HuH-7 (cell line): Measurements from ENCODE around the gene ATXN7L1.
A peak's percentile ranks its signal among the peaks of the same experiment; 100 is the strongest.

Experiments used
- DNase-seq: peaks from one replicate; pipeline ENCODE4 v3.0.0; 2011; ENCODE audit warnings: low spot score

ATXN7L1 gene

DNA sequence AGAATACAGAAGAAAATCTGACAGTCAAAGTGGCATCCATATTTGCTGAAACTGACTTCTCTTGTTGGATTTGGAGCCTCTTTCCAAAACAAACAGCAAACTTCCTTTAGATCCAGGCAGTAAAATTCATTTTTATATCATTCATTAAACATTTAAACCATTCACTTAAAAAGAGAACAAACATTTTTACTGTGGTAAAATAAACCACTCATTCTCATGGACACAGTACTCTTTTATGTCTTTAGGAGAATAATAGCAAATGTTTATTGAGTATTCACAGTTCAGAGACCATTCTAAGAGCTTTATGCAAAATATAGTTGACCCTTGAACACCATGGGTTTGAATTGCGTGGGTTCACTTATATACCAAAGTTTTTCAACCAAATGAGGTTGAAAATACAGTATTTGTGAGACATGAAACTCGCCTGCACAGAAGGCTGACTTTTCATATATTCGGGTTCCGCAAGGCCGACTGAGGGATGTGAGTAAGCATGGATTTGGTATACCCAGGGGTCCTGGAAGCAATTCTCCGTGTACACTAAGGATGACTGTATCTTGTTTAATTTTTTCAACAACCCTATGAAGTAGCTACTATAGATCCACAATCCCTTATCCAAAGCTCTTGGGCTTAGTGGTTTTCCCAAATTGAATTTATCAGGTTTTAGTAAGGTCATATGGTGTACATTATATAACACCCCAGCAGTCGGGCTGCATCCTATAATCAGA is 49.1 kb downstream of the ATXN7L1 start:
- no peak for DNase-seq

DNA sequence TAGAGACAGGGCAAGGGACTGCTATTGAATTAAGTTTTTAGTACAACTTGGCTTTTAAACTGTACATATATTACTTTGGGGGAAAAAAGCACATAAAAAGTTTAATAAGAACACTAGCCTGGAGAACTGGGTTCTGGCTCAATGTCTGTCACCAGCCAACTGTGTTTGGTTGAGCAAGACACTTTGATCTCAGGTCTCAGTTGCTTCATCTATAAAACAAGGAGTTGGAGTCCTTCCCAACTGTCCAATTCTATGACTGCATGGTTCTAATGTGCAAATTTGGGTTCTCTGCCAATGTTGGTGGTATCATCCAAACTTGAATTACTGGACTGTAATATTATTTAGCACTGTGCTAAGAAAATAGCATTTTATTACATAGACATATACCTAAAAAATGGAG is 50.3 kb downstream of the ATXN7L1 start:
- DNase-seq, result no peak

DNA sequence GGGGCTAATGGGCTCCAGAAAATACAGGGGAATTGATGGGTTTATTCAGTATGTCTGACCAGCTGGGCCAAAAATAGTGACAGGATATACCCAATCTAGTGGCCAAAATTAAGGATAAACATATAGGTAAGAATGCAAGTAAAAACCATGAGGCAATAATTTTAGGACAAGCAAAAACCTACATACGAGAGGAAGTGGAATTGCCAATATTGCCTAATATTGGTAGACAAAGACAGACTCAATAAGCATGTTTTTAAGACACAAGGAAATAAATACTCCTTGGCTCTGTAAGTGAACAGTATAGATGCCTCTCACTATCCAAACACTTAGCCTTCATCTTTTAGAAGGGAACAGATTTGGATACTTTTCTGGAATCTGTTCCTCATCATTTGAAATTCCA is 51.0 kb downstream of the ATXN7L1 start:
- no peak for DNase-seq

DNA sequence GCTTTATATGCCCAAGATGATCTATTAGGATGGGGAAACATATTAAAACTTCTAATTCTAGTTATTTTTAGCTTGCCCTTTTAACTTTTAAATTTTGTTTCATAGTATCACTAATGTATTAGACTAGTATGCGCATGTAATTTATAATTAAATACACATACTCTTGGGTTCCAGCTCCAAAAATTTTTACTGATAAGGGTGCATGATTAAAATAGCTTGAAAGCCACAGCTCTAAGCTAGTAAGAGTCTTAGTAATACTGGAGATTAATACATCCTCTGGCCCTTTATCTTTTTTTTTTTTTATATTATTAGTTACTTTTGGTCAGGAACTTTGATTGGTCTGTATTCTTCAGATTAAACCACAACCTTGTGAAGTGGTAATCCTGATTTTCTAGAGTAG is 53.6 kb downstream of the ATXN7L1 start:
- DNase-seq, result no peak

DNA sequence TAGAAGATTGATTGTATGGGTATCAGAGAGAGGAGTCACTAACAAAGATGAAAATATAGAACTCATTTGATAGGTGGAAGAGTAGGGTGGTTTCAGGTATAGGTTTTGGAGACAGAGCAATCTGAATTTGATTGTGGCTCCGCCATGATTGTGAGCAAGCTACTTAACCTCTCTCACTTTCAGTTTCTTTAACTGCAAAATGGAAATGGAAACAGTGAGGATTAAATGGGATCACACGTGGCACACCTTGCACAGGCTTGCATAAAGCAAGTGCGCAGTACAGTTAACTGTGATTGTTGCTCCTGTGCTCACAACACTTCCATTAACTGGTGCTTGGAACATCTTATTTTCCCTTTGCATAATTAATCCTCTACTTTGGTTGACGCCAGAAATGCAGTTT is 54.9 kb downstream of the ATXN7L1 start:
- no peak for DNase-seq

DNA sequence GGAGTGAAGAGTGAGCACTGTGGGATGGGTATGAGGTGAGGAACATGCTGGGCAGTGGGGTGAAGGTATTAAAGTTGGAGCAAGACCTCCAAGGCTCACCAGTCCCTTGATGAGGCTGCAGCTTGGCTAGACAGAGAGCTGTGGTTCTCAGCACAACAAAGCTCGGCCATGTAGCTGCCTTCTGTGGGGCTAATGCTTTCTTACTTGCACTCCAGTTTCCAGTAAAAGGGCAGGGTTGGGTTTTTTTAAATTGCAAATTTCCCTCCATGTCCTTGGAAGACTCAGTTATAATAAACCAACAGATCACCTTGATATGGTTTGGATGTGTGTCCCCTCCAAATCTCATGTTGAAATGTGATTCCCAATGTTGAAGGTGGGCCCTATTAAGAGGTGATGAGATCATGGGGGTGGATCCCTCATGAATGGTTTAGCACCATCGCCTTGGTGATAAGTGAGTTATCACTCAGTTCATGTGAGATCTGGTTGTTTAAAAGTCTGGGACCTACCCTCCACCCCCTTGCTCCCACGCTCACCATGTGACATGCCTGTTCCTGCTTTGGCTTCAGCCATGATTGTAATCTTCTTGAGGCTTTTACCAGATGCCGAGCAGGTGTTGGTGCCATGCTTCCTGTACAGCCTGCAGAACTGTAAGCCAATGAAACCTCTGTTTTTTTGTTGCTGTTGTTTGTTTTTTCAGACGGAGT is 55.9 kb downstream of the ATXN7L1 start:
- DNase-seq, result no peak

DNA sequence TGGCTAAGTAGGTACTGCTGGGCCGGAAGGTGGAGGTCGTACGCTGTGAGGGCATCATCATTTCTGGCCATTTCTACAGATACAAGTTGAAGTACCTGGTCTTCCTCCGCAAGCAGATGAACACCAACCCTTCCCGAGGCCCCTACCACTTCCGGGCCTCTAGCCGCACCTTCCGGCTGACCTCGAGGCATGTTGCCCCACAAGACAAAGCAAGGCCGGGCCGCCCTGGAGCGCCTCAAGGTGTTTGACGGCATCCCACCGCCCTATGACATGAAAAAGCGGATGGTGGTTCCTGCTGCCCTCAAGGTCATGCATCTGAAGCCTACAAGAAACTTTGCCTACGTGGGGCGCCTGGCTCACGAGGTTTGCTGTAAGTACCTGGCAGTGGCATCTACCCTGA is 56.8 kb downstream of the ATXN7L1 start:
- DNase-seq, result no peak

DNA sequence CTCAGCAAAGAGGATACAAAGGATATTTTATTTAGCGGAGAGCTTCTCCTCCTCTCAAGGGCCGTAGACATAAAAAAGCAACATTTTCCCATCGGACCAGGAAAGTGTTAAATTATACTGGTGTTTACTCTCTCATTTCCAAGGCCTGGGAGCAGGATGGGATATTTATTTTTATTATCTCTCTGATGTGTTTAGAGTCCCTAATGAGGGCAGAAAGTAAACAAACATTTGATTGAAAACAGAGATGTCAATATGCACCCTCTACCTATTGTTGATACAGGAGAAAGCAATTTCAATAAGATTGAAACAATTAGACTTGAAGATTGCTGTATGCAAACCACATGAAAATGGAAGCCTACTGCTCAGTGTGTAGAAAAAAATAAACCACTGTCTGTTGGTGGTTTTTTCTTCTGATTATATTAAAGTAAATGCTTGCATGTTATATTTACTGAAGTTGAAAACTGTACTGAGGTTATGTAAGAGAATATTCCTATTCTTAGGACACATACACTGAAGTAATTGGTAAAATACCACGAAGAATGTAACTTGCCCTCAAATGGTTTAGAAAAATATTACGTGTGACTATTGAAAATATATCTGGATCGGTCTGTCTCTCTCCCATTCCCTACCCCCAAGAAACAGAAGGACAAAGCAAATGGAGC is 59.3 kb downstream of the ATXN7L1 start:
- no peak for DNase-seq

DNA sequence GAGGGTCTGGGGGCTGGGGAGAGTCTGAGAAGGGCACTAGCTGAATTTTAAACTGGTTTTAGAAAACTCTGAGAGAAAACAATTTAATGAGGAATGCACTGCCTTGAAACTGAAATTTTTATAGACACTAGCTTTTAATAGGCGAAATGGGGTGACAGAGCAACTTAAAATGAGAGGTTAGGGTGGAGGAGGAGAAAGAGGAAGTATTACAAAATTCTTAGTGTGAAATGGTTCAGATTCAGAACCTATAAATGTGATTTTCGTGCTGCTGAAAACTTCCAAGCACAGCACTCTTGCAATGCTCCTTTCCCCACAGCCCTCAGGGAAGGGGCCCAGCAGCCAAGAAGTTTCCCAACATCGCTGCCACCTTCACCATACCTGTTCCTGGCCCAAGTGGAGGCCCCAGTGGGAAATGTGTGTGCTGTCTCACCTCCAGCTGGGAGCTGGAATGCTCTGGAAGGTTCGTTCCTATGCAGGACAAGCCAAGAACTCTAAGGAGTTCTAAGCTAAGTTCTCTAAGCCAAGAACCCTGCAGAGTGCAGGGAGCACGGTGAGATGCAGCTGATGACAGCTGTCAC is 60.0 kb downstream of the ATXN7L1 start:
- no peak for DNase-seq

DNA sequence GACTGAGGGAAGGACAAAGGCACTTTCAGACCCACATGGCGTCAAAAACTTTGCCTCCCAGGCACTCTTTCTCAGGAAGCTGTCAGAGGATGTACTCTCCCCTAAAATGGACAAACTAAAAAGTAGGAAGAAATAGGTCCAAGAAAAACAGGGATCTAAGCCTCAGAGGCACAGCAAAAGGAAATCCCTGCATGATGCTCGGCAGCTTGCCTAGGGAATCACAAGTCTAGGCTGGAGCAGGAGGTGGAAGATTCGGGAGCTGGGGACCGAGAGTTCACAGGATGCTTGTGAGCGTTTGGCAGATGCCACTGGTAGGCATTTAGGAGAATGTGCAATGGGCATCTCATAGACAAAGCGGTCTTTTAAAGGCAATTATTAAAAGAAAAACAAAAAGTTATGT is 60.8 kb downstream of the ATXN7L1 start:
- DNase-seq, result no peak

DNA sequence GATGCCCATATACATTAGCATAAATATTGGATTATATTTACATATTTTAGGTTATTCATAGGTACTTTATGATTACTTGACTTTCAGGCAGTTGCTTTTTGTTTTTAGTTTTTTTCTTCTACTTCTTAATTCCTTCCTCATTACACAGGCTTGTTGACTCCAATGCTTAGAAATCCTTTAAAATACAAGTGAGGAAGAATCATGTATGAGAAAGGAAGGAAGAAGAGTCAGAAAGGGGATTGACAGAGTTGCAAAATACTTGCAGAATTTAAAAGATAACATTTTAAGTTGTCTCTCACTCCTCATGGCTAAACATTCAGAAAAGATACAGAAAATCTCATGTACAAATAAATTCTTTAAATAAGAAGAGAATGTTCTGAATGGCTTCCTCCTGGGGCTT is 61.9 kb downstream of the ATXN7L1 start:
- no peak for DNase-seq

DNA sequence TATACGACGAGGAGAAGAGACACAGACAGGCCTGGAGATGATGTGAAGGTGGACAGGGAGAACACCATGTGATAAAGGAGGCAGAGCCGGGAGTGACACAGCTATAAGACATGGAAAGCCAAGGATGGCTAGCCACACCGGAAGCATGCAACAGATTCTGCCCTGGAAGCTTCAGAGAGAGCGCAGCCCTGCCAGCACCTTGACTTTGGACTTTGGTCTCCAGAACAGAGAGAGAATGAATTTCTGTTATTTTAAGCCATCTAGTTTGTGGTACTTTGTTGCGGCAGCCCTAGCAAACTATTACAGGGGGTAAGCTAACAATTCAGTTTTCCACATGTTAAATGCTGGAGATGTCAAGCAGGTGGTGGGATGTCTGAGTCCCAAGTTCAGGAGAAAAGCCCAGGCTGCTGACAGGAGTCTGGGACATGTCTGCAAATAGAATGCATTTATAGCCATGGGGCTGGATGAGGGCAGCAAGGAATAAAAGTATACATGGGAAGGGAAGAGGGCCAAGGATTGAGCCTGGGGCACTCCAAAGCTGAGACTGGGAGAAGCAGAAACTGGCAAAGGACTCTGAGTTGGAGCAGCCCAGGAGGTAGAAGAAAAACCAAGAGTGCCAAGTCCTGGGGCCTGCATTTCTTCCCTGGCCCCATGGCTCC is 65.1 kb downstream of the ATXN7L1 start:
- DNase-seq, result no peak

DNA sequence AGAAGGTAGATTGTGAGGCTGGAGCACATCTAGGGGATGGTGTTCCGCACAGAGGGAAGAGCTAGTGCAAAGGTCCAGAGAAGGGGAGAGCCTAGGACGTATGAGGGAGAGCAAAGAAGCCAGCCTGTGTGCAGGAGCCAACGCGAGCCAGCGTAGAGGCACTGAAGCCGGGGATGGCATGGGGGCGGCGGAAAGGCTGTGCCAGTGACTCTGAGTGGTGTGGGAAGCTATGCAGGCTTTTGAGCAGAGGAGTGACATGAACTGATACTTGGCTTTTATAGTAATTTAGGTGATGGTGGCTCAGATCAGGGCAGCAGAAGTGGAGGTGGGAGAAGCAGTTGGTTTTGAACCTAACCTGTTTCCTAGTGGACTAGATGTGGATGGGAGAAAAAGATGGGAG is 65.8 kb downstream of the ATXN7L1 start:
- DNase-seq, result no peak

DNA sequence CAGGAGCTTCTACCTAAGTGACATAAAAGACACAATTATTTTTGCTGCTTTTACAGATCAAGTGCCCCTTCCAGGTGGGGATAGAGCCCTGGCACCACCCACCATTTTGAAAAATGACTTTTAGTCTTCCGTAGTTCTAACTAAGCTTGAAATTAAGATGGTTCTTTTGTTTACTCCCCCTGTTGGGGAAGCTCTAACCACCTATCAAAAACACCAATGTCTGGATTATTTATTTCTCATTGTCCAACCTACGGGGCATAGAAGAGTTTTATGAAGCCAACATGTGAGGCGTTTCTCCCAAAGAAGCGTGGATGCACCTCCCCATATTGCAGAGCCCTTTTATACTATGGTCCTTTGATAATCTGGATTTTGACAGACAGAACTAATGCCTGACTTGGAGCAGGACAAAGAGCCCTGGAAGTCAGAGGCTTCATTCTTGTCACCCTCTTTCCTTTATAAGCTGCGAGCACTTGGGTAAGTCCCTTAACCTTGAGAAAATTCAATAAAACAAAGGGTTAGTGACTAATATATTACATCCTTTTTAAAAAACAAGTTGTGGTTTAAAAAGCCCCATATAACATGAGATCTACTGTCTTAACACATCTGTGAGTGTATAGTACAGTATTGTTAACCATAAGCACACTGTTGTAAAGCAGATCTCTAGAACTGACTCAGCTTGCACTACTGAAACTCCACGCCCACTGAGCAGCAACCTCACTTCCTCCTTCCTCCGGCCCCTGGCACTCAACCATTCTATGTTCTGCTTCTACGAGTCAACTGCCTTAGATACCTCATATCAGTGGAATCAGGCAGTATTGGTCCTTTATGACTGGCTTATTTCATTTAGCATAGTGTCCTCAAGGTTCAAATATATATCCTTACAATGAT is 67.5 kb downstream of the ATXN7L1 start:
- no peak for DNase-seq

DNA sequence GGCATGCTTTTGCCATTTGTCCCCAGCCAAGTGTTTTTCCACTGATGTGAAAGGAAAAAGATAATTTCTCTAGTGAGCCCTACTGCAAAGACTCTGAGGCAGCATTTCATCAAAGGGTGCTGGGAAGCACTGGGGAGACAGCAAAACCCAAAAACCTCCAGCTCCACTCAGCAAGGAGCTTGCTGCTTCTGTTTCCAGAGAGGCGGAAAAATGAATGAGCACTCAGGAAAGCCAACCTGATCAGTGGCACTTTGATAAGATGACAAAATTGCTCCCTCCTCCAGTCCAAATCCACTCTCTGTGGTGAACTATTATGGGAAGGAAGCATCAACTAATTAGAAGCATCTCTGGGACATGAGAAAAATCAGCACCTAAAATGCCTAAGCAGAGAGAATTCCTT is 68.2 kb downstream of the ATXN7L1 start:
- no peak for DNase-seq

DNA sequence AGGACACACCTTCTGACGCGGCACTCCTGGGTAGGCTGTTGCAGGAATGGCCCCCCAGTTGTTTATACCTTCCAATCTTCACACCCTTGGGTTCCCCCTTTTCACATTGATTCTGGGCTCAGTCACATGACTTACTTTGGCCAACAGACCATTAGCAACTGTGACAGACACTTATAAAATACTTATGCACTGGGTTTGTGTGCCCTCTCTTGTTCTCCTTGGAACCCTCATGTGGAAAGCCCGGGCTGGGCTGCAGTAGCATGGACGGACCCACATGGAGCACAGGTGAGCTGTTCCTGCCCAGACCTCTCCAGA is 69.0 kb downstream of the ATXN7L1 start:
- DNase-seq, result no peak

DNA sequence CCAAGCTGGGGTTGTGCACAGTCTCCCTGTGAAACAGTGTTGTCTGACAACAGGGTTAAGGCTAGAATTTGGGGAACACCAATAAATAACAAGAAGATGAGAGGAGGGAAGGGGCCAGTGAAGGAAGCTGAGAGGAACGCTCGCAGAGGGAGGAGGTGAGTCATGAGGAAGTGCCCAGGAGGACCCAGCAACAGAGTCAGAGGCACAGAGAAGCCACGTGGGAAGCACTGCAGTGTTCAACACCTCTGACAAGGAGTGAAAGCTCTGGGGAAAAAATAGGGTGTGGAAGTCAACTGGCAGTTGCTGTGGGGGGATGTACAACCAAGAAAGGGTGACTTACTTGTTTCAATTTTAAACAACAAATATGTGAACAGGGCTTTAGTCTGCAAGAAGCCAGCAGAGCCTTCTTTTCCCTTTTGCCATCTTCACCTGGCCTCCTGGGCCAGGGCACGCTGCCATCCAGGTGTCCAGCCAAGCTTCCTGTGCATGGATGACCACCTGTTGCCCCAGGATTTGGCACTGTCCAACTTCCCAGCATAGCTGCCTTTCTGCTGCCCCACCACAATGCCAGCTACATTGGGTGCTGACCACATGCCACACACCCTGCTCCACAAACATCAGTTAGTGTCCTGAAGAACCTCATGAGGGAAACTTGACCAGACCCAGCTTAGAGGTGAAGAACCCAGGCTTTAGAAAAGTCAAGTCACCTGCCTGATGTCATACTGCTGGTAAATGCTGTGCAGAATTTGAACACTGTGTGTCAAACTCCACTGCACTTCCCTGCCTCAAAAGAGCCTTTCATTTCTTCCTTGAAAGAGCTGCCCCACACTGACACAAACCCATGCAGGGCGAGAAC is 69.6 kb downstream of the ATXN7L1 start:
- no peak for DNase-seq

DNA sequence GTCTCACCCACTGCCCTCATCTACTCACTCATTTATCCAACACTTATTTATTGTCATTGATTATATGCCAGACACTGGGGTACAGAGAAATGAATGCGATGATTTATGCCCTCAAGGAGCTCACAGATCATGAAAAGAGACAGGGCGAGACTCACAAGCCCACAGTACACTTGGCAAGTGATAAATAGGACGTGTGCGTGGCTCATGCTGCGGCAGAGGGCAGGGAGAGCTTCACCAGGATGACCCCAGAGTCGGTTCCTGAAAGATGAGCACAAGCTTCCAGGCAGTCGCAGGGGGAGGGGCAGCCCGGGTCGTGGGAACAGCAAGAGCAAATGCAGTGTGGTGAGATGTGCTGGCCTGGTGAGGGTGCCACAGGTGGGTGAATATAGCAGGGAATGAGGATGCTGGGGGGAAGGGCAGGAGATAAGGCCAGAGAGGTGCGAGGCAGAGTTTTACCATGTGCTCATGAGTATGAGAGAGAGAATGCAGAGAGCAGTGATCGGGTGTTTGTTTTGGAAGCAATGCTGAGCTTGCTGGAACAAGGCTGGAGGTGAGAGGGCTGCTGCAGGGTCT is 70.9 kb downstream of the ATXN7L1 start:
- DNase-seq, result no peak

DNA sequence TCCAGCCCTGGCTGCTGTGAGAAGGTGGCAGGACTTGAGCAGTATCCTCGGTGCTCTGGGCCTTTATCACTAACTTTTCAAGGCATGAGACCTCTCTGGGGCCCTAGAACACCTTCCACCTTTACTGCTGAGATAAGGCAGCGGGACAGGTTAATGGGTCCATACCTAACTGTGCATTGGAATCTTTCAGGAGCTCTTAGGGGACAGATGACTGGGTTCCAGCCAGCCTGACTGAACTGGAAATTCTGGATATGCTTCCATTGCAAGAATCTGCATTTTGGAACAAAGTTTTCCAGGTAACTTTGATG is 73.0 kb downstream of the ATXN7L1 start:
- no peak for DNase-seq

DNA sequence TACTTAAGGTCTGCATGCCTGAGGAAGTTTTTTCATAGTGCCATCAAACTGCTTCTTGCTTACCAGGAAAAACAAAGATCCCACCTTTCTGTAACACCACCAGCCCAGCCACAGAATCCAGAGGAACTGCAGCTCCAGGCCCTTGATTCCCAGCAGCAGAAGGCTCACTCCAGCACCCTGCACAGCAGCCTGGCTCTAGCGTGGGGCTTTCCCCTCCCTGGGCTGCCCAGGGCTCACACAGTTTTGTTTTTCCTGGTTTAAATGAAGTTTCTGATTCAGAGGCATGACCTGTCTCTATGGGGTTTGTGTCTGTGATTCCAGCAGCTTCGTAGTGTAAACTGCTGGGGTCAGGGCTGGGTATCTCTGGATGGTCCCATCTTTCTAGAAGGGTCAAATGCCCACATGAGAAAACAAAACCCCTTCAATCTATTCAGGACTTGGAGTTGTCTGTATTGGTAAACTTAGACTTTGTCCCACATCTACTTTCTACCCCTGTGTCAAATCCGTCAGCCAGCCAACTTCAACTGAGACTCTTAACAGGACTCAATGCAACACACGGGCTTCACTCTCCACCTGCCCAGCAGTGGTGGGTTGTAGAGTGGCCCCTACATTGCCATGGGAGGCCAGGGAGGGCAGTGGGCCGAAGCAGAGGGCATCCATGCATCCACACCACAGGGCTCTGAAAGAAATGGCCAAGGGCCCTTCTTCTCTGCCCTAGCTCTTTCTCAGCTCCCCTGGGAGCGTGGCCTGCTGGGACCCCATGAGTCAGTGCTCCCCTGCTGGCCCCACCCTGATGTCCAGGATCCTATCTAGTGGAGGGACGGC is 73.6 kb downstream of the ATXN7L1 start:
- DNase-seq, result peak; percentile 32
